ENCODE measurements around the gene ARHGAP30. TPM values are rescaled to one million over a fixed set of nuclear protein-coding genes. Genes with fewer than 3 reads are reported as not detected.

The ARHGAP30 gene
- total RNA-seq, 1 experiment from 2014 or later: 0.55 TPM

GRCh38 chr1:161080441-161081405 is 11.0 kb upstream of the ARHGAP30 start:
- no peak overlapping the region for H2AFZ ChIP-seq (ENCODE audit: low read length)
- H3K9me3 ChIP-seq (ENCODE audit: low read length): no peaks in the 10 kb centered on the region
- no peak overlapping the region for H3K27ac ChIP-seq (ENCODE audit: low read length)
- TF ChIP-seq EZH2phosphoT487 (IDR thresholded peaks at IDR 0.05; ENCODE audit: borderline replicate concordance, low read length): no peak
- no peak for TF ChIP-seq EZH2 (IDR thresholded peaks at IDR 0.05; ENCODE audit: low read length, unreplicated experiment)
- TF ChIP-seq, protein P1, sequence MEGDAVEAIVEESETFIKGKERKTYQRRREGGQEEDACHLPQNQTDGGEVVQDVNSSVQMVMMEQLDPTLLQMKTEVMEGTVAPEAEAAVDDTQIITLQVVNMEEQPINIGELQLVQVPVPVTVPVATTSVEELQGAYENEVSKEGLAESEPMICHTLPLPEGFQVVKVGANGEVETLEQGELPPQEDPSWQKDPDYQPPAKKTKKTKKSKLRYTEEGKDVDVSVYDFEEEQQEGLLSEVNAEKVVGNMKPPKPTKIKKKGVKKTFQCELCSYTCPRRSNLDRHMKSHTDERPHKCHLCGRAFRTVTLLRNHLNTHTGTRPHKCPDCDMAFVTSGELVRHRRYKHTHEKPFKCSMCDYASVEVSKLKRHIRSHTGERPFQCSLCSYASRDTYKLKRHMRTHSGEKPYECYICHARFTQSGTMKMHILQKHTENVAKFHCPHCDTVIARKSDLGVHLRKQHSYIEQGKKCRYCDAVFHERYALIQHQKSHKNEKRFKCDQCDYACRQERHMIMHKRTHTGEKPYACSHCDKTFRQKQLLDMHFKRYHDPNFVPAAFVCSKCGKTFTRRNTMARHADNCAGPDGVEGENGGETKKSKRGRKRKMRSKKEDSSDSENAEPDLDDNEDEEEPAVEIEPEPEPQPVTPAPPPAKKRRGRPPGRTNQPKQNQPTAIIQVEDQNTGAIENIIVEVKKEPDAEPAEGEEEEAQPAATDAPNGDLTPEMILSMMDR (conservative IDR thresholded peaks at IDR 0.05; ENCODE audit: low read depth, low read length): no peak
- H3K9ac ChIP-seq (ENCODE audit: low read length): no peak overlapping the region
- ATAC-seq: no peak
- H3K27me3 ChIP-seq (ENCODE audit: low read length): no peaks in the 10 kb centered on the region
- no peaks in the 10 kb centered on the region for H3K79me2 ChIP-seq (ENCODE audit: low read length)
- H4K20me1 ChIP-seq (ENCODE audit: low read length): no peaks in the 10 kb centered on the region
- H3F3A ChIP-seq (ENCODE audit: low read length, unreplicated experiment): no peaks in the 10 kb centered on the region
- intact Hi-C loops (cut with micrococcal nuclease): no loop called here
- no peak overlapping the region for H3K4me2 ChIP-seq (ENCODE audit: low read length)
- no peak overlapping the region for H3K4me3 ChIP-seq (ENCODE audit: low read length)
- no peak for DNase-seq
- no peaks in the 10 kb centered on the region for H3K9me2 ChIP-seq (replicated peaks; ENCODE audit: low read length)
- ChIA-PET POLR2A (ENCODE audit: unreplicated experiment) (interaction anchor here (0.6 kb wide), 1 partner anchor 59 kb away, joined by 3 read pairs; no protein-coding TSS in a partner anchor), CTCF (no interaction called here)
- no peaks in the 10 kb centered on the region for H3K36me3 ChIP-seq (ENCODE audit: low read depth, low read length)
- BruUV-seq (replicated peaks): no TSS peak
- peaks cover 50% of the 10 kb centered on the region for H3K4me1 ChIP-seq (ENCODE audit: insufficient read depth, low read length)

DNA sequence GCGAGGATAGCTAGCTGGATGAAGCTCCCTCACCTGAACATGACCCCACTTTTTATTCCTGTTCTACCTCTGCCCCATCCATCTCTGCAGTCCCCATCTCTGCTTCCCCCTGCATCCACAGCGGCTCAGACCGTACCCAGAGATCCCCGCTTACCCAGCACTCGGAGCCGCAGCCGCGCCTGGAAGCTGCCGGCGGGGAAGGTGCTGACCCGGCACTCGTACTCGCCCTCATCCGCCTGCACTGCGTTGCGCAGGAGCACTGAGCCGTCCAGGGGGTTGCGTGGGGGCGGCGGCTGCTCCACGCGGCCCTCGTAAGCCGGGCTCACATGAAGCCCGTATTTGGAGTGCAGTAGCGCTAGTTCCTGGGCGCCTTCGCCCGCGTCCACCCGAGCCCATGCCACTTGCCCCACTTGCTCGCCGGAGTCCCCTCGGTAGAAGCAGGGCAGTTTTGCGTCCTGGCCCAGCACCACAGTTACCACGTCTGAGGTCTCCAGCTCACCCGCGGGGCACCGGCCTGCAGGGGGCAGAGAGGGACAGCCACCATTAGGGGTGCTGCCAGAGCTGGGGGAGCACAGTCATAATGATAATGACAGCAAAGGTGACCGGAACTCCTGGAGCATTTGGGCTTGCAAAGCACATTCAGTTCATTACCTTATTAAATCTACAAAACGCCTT is 9.9 kb upstream of the ARHGAP30 start:
- intact Hi-C loops (cut with micrococcal nuclease): no loop called here
- H3K79me2 ChIP-seq (ENCODE audit: low read length): no peaks in the 10 kb centered on the region
- H3K9me2 ChIP-seq (replicated peaks; ENCODE audit: low read length): no peaks in the 10 kb centered on the region
- H3K4me1 ChIP-seq (ENCODE audit: insufficient read depth, low read length): peaks cover 39% of the 10 kb centered on the region
- CTCF ChIA-PET: interaction anchor here (0.5 kb wide), 1 partner anchor 310 kb away, joined by 3 read pairs; no protein-coding TSS in a partner anchor
- no peak overlapping the region for H3K4me3 ChIP-seq (ENCODE audit: low read length)
- H3K4me2 ChIP-seq (ENCODE audit: low read length): no peak overlapping the region
- POLR2A ChIA-PET (ENCODE audit: unreplicated experiment): no interaction called here
- no peaks in the 10 kb centered on the region for H3K27me3 ChIP-seq (ENCODE audit: low read length)
- H3F3A ChIP-seq (ENCODE audit: low read length, unreplicated experiment): no peaks in the 10 kb centered on the region
- no peak overlapping the region for H3K27ac ChIP-seq (ENCODE audit: low read length)
- DNase-seq (no peak), ATAC-seq (no peak)
- BruUV-seq (replicated peaks): no TSS peak
- no peak overlapping the region for H2AFZ ChIP-seq (ENCODE audit: low read length)
- TF ChIP-seq EZH2phosphoT487 (IDR thresholded peaks at IDR 0.05; ENCODE audit: borderline replicate concordance, low read length) (no peak), EZH2 (IDR thresholded peaks at IDR 0.05; ENCODE audit: low read length, unreplicated experiment) (no peak)
- TF ChIP-seq, protein P1 (conservative IDR thresholded peaks at IDR 0.05; ENCODE audit: low read depth, low read length): no peak
- H4K20me1 ChIP-seq (ENCODE audit: low read length): no peaks in the 10 kb centered on the region
- no peaks in the 10 kb centered on the region for H3K36me3 ChIP-seq (ENCODE audit: low read depth, low read length)
- no peak overlapping the region for H3K9ac ChIP-seq (ENCODE audit: low read length)
- no peaks in the 10 kb centered on the region for H3K9me3 ChIP-seq (ENCODE audit: low read length)

Measured in PC-3 (cell line).